Gastrocnemius medialis (tissue), 4 donors: ENCODE data around the gene C17orf75. TPM values are rescaled to one million over a fixed set of nuclear protein-coding genes. Genes with fewer than 3 reads are reported as not detected.

Experiments
- ATAC-seq, 2 donors: fragments of 150-250 bp; one replicate each; pipeline ENCODE4 v1.9.1; 2016
- DNase-seq, 2 donors: peaks; one replicate each; pipeline ENCODE4 v3.0.0-alpha.2; 2019
- H3K27ac ChIP-seq, 4 donors: fragments of 200-600 bp; sonication (generic); 1 replicate in 1 of 4; 2 replicates in 3 of 4; pipeline ENCODE4 v1.5.1; 2016 to 2018; ENCODE audit warnings: mild to moderate bottlenecking in 2 of 4, moderate library complexity in 1 of 4
- H3K27me3 ChIP-seq, 3 donors: fragments of 200-600 bp; sonication (generic) in 2 of 3; 1 replicate in 1 of 3; 2 replicates in 2 of 3; pipeline versions ENCODE4 v1.5.1 to v1.6.0; 2016 to 2019; ENCODE audit warnings: mild to moderate bottlenecking in 1 of 3, moderate library complexity in 1 of 3
- H3K36me3 ChIP-seq, 2 donors: fragments of 200-600 bp; sonication (generic) in 1 of 2; one replicate each; pipeline ENCODE4 v1.5.1; 2017 to 2018
- H3K4me1 ChIP-seq, 2 donors: fragments of 200-600 bp; sonication (generic) in 1 of 2; one replicate each; pipeline ENCODE4 v1.5.1; 2016 to 2017; ENCODE audit warnings: mild to moderate bottlenecking in 2 of 2
- H3K4me3 ChIP-seq, 4 donors: fragments of 200-600 bp; sonication (generic) in 3 of 4; 1 replicate in 1 of 4; 2 replicates in 3 of 4; pipeline ENCODE4 v1.5.1; 2016 to 2019; ENCODE audit warnings: mild to moderate bottlenecking in 2 of 4
- H3K9me3 ChIP-seq, 3 donors: fragments of 200-600 bp; sonication (generic) in 2 of 3; 1 replicate in 1 of 3; 2 replicates in 2 of 3; pipeline ENCODE4 v1.5.1; 2016 to 2019
- POLR2A ChIP-seq, 2 donors: fragments of 450-650 bp; IDR thresholded peaks; one replicate each; pipeline ENCODE4 v1.6.1; 2017; ENCODE audit warnings: antibody characterized with exemption in 2 of 2, mild to moderate bottlenecking in 2 of 2, moderate library complexity in 2 of 2
- in situ Hi-C, 4 donors: fragments of 200-750 bp; cut with MboI; loops; one replicate each; pipeline versions ENCODE4 v1.15.0 to v1.8.0; 2017; ENCODE audit warnings: low sequenced_read_pairs in 4 of 4
- intact Hi-C: fragments of 100-400 bp; cut with DNase I; formaldehyde crosslinking; loops from one replicate; pipeline ENCODE4 v1.15.1; 2023; ENCODE audit warnings: low total_unique reads
- microRNA counts, 2 donors: library from miRNA; unstranded; fragments of <30 nt; microRNA quantifications; one replicate each; lab custom pipeline; 2016
- microRNA-seq, 2 donors: library from miRNA; unstranded; fragments of <30 nt; microRNA quantifications; one replicate each; pipeline ENCODE4, GENCODE V29; 2016; ENCODE audit warnings: borderline replicate concordance in 2 of 2
- total RNA-seq, 4 donors: library from RNA; depleted of rRNA; stranded (reverse); fragments of >200 nt; gene quantifications; one replicate each; pipeline versions ENCODE4 v1.1.0 to v1.2.3, GENCODE V29; 2016
- TF ChIP-seq, protein P1 (sequence below), 5 experiments: fragments of 450-650 bp in 3 of 5; fragments of 200-600 bp in 2 of 5; sonication (generic) in 2 of 5; IDR thresholded peaks in 4 of 5; conservative IDR thresholded peaks in 1 of 5; 1 replicate in 4 of 5; 2 replicates in 1 of 5; pipeline ENCODE4 v1.5.1; 2016 to 2019; ENCODE audit warnings: antibody characterized with exemption in 5 of 5, mild to moderate bottlenecking in 3 of 5, moderate library complexity in 3 of 5

The C17orf75 gene
- total RNA-seq, 4 donors from 2014 or later: 4.1 to 8.9 (median 7.7) TPM

DNA sequence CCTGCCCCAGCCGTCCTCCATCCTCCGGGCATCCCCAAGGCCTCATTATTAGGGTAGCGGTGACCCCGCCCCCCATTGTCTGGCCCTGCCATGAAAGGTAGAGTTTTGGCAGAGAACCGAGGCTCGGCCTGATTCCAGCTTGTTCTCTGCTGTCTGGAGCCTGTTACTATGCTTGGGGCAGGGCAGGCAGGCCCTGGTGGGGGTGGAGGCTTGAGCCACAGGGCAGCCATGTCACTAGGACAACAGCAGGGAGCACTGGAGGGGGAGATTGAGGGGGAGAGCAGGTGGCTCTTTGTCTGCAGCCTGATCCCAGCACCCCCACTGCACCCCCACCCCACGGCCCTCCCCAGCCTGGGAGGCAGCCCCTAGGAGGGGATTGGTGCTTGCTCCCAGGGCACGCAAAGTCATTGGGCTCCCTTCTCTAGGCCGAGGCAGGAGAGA lies 60.9 kb downstream of the C17orf75 start:
- Histone ChIP-seq H3K4me3 (no peak overlapping the region), H3K36me3 (no peaks in the 10 kb centered on the region), H3K27me3 (no peaks in the 10 kb centered on the region), H3K9me3 (no peaks in the 10 kb centered on the region), H3K4me1 (no peaks in the 10 kb centered on the region), H3K27ac (no peak overlapping the region)
- peak in 1 of 2 donors; percentile 47 for ATAC-seq
- TF ChIP-seq POLR2A (IDR thresholded peaks at IDR 0.05): no peak
- TF ChIP-seq, protein P1, sequence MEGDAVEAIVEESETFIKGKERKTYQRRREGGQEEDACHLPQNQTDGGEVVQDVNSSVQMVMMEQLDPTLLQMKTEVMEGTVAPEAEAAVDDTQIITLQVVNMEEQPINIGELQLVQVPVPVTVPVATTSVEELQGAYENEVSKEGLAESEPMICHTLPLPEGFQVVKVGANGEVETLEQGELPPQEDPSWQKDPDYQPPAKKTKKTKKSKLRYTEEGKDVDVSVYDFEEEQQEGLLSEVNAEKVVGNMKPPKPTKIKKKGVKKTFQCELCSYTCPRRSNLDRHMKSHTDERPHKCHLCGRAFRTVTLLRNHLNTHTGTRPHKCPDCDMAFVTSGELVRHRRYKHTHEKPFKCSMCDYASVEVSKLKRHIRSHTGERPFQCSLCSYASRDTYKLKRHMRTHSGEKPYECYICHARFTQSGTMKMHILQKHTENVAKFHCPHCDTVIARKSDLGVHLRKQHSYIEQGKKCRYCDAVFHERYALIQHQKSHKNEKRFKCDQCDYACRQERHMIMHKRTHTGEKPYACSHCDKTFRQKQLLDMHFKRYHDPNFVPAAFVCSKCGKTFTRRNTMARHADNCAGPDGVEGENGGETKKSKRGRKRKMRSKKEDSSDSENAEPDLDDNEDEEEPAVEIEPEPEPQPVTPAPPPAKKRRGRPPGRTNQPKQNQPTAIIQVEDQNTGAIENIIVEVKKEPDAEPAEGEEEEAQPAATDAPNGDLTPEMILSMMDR (IDR thresholded peaks at IDR 0.05 in 4 of 5, conservative IDR thresholded peaks at IDR 0.05 in 1 of 5): no peak
- intact Hi-C loops: no loop called here
- DNase-seq: no peak
- in situ Hi-C loops: no loop called here

DNA sequence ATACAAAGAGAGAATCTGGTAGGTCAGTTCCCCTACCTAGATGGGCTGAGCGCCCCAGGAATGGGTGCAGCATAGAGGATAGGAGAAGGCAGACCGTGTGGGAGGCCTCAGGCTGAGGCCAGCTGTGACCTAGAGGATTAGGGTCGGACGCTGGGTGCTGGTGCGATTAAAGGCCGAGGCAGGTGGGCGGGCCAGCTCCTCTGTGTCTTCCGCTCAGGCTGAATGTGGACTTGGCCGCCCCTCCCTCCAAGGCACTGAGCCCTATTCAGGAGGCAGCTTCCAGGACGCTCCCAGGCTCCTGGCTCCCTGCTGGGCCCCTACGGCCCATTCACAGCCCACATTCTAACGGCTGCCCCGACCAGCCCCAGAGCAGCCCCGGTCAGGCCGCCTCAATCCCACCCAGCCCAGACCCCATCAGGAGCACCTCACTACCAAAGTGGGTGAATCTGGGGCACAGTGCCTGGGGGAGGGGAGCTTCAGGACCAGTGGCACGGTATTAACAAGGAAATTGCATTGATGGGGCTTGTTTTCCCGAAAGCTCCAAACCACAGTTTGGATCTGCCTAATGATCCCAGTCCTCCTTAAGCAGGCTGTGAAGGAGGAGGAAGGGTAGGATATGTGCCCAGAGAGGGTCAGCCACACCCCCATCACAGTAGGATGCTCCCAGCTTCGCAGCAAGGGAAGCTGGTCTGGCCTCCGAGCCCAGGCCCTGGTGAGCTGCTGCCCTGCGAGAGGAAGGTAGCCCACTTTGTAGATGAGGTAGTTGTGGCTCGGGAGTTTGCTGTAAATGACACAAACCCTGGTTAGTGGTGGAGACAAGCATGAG lies 61.9 kb downstream of the C17orf75 start:
- no peak for ATAC-seq
- no peak overlapping the region for H3K4me3 ChIP-seq
- no peaks in the 10 kb centered on the region for H3K27me3 ChIP-seq
- in situ Hi-C loops: no loop called here
- H3K27ac ChIP-seq: no peak overlapping the region
- no peaks in the 10 kb centered on the region for H3K4me1 ChIP-seq
- DNase-seq: no peak
- no peaks in the 10 kb centered on the region for H3K36me3 ChIP-seq
- no peaks in the 10 kb centered on the region for H3K9me3 ChIP-seq
- TF ChIP-seq, protein P1 (IDR thresholded peaks at IDR 0.05 in 4 of 5, conservative IDR thresholded peaks at IDR 0.05 in 1 of 5): no peak
- no peak for TF ChIP-seq POLR2A (IDR thresholded peaks at IDR 0.05)
- intact Hi-C loops: no loop called here

DNA sequence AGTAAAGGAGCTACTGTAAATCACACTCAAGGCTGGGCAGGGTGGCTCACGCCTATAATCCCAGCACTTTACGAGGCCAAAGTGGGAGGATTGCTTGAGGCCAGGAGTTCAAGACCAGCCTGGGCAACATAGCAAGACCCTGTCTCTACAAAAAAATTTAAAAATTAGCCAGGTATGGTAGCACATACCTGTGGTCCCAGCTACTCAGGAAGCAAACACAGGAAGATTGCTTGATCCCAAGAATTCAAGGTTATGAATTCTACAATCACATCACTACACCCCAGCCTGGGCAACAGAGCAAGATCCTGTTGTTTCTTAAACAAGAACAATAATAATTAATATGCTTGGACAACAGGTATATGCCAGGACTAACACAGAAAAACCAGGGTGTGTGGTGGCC lies 63.2 kb downstream of the C17orf75 start:
- Histone ChIP-seq H3K27me3 (peaks cover 0 to 6% (median 2%) of the 10 kb centered on the region in 3 donors), H3K4me1 (no peaks in the 10 kb centered on the region), H3K4me3 (no peak overlapping the region), H3K36me3 (no peaks in the 10 kb centered on the region), H3K9me3 (no peaks in the 10 kb centered on the region), H3K27ac (no peak overlapping the region)
- ATAC-seq (no peak), DNase-seq (no peak)
- in situ Hi-C loops: no loop called here
- intact Hi-C loops: no loop called here
- TF ChIP-seq, protein P1 (IDR thresholded peaks at IDR 0.05 in 4 of 5, conservative IDR thresholded peaks at IDR 0.05 in 1 of 5): no peak
- TF ChIP-seq POLR2A (IDR thresholded peaks at IDR 0.05): no peak

MicroRNAs encoded within 50 kb of the gene (microRNA counts, 767-probe panel; counts per million panel counts)
- 356 to 448 counts per million in 2 donors for microRNA hsa-miR-632 (lab: Ali Mortazavi, UCI)

Small RNAs within 50 kb of the gene (microRNA-seq; reads per million reads assigned to microRNA genes)
- 0.85 to 1.2 reads per million in 2 donors for gene MIR632

Other genes with a start within 250 kb of the C17orf75 start
- gene RHOT1, start 199.7 kb downstream of the C17orf75 start, total RNA-seq: 10 to 100 TPM; 30.8 to 67.5 (median 36.2) TPM
- gene RHBDL3, start 76.3 kb downstream of the C17orf75 start, total RNA-seq: not detected
- 100 to 1,000 TPM in 1 of 4 donors, 10 to 100 TPM in 3; 51.4 to 126 (median 82.4) TPM for gene ZNF207, start 8.0 kb upstream of the C17orf75 start, total RNA-seq
- gene PSMD11, start 102.3 kb upstream of the C17orf75 start, total RNA-seq: 100 to 1,000 TPM in 3 of 4 donors, 10 to 100 TPM in 1; 81.7 to 215 (median 191) TPM
- gene CDK5R1, start 144.8 kb upstream of the C17orf75 start, total RNA-seq: 1 to 10 TPM in 3 of 4 donors, under 1 TPM in 1; 0.15 to 2.2 (median 1.5) TPM